Mesothelial cell of epicardium (in vitro differentiated cells): ENCODE data around the gene ZCCHC4. TPM values are rescaled to one million over a fixed set of nuclear protein-coding genes. Genes with fewer than 3 reads are reported as not detected.
A peak's percentile ranks its signal among the peaks of the same experiment; 100 is the strongest.

Experiments used
- DNase-seq, 2 experiments: peaks; one replicate each; pipeline ENCODE4 v3.0.0; 2021; ENCODE audit warnings: low spot score in 2 of 2; ENCODE audit not compliant: unreplicated experiment in 2 of 2
- H3K27ac Mint-ChIP-seq: 2 replicates; pipeline ENCODE4 v1.8.0; 2021; ENCODE audit warnings: mixed read lengths
- H3K27me3 Mint-ChIP-seq: 2 replicates; pipeline ENCODE4 v1.8.0; 2021; ENCODE audit warnings: low read depth, mixed read lengths
- H3K36me3 Mint-ChIP-seq: 2 replicates; pipeline ENCODE4 v1.8.0; 2021; ENCODE audit warnings: mixed read lengths
- H3K4me1 Mint-ChIP-seq: 2 replicates; pipeline ENCODE4 v1.8.0; 2021; ENCODE audit warnings: mixed read lengths
- H3K4me3 Mint-ChIP-seq: 2 replicates; pipeline ENCODE4 v1.8.0; 2021; ENCODE audit warnings: mild to moderate bottlenecking, moderate library complexity, mixed read lengths
- H3K9me3 Mint-ChIP-seq: 2 replicates; pipeline ENCODE4 v1.8.0; 2021; ENCODE audit warnings: mixed read lengths
- total RNA-seq: library from RNA; stranded (reverse); gene quantifications from 3 replicates; pipeline ENCODE4 v1.2.1, GENCODE V29; 2021
- TF ChIP-seq, protein P1 (sequence below): fragments of 200-600 bp; sonication (generic); IDR thresholded peaks from one replicate; pipeline ENCODE4 v1.5.0; 2021; ENCODE audit warnings: antibody characterized with exemption; ENCODE audit not compliant: unreplicated experiment

The ZCCHC4 gene, protein sequence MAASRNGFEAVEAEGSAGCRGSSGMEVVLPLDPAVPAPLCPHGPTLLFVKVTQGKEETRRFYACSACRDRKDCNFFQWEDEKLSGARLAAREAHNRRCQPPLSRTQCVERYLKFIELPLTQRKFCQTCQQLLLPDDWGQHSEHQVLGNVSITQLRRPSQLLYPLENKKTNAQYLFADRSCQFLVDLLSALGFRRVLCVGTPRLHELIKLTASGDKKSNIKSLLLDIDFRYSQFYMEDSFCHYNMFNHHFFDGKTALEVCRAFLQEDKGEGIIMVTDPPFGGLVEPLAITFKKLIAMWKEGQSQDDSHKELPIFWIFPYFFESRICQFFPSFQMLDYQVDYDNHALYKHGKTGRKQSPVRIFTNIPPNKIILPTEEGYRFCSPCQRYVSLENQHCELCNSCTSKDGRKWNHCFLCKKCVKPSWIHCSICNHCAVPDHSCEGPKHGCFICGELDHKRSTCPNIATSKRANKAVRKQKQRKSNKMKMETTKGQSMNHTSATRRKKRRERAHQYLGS
- total RNA-seq, result 13.2 to 15.9 TPM (median 15.4 TPM) in 3 replicates

GRCh38 chr4:25312496-25313200 lies at the start of gene ZCCHC4:
Gene ZCCHC4, plus strand, starts transcription at chr4:25312774. Its CDS starts 36 bp downstream, at chr4:25312810.
- H3K4me3 Mint-ChIP-seq, result peak within 1 kb of the TSS; percentile 99
- peaks cover 19% of the 10 kb centered on the region for H3K4me1 Mint-ChIP-seq
- H3K27me3 Mint-ChIP-seq, result no peaks in the 10 kb centered on the region
- peaks cover 14% of the 10 kb centered on the region for H3K36me3 Mint-ChIP-seq
- peak; percentile 78 to 93 for DNase-seq
- H3K9me3 Mint-ChIP-seq, result no peaks in the 10 kb centered on the region
- H3K27ac Mint-ChIP-seq, result peak within 1 kb of the TSS; percentile 100
- TF ChIP-seq, protein P1, sequence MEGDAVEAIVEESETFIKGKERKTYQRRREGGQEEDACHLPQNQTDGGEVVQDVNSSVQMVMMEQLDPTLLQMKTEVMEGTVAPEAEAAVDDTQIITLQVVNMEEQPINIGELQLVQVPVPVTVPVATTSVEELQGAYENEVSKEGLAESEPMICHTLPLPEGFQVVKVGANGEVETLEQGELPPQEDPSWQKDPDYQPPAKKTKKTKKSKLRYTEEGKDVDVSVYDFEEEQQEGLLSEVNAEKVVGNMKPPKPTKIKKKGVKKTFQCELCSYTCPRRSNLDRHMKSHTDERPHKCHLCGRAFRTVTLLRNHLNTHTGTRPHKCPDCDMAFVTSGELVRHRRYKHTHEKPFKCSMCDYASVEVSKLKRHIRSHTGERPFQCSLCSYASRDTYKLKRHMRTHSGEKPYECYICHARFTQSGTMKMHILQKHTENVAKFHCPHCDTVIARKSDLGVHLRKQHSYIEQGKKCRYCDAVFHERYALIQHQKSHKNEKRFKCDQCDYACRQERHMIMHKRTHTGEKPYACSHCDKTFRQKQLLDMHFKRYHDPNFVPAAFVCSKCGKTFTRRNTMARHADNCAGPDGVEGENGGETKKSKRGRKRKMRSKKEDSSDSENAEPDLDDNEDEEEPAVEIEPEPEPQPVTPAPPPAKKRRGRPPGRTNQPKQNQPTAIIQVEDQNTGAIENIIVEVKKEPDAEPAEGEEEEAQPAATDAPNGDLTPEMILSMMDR, result peak; percentile 83

GRCh38 chr4:25271866-25272265 lies 40.7 kb upstream of the ZCCHC4 start:
- no peaks in the 10 kb centered on the region for H3K4me1 Mint-ChIP-seq

GRCh38 chr4:25280210-25280609 lies 32.4 kb upstream of the ZCCHC4 start:
- DNase-seq, result no peak
- Mint-ChIP-seq H3K9me3 (no peaks in the 10 kb centered on the region), H3K4me3 (no peak overlapping the region)

More at GRCh38 chr4:25271866-25272265, 40.7 kb upstream of the ZCCHC4 start:
- H3K4me3 Mint-ChIP-seq, result no peak overlapping the region
- H3K27me3 Mint-ChIP-seq, result no peaks in the 10 kb centered on the region
- no peak overlapping the region for H3K27ac Mint-ChIP-seq
- H3K9me3 Mint-ChIP-seq, result no peaks in the 10 kb centered on the region
- TF ChIP-seq, protein P1, result no peak
- H3K36me3 Mint-ChIP-seq, result peaks cover 18% of the 10 kb centered on the region
- DNase-seq, result no peak

DNA sequence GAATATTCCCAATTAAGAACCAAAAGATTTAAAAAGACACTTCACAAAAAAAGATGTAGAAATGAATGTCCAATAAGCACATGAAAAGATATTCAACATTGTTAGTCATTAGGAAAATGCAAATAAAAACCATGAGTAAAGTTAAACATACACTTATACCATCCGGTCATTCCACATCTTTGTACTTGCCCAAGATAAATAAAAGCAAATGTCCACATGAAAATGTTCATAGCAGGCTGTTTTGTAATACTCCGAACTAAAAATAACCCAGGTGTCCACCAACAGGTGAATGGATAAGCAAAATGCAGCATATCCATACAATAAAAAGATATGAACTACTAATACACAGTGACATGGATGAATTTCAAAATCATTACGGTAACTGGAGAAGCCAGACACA lies 28.6 kb upstream of the ZCCHC4 start:
- H3K9me3 Mint-ChIP-seq, result peaks cover 26% of the 10 kb centered on the region
- TF ChIP-seq, protein P1, result no peak
- DNase-seq, result no peak
- H3K36me3 Mint-ChIP-seq, result peaks cover 18% of the 10 kb centered on the region
- H3K27me3 Mint-ChIP-seq, result no peaks in the 10 kb centered on the region
- H3K27ac Mint-ChIP-seq, result no peak overlapping the region
- no peaks in the 10 kb centered on the region for H3K4me1 Mint-ChIP-seq
- no peak overlapping the region for H3K4me3 Mint-ChIP-seq

More at GRCh38 chr4:25280210-25280609, 32.4 kb upstream of the ZCCHC4 start:
- Mint-ChIP-seq H3K27me3 (no peaks in the 10 kb centered on the region), H3K27ac (no peak overlapping the region), H3K36me3 (peaks cover 17% of the 10 kb centered on the region), H3K4me1 (no peaks in the 10 kb centered on the region)
- TF ChIP-seq, protein P1, result no peak

- Mint-ChIP-seq H3K4me3 (no peak overlapping the region), H3K27me3 (no peaks in the 10 kb centered on the region), H3K27ac (no peak overlapping the region), H3K4me1 (no peaks in the 10 kb centered on the region), H3K9me3 (peaks cover 27% of the 10 kb centered on the region), H3K36me3 (peaks cover 18% of the 10 kb centered on the region)
- no peak for DNase-seq
- TF ChIP-seq, protein P1, result no peak
These were observed 28.1 kb upstream of the ZCCHC4 start for GRCh38 chr4:25284466-25284865.
